HepG2 (cell line): ENCODE measurements around the gene PRDM15. TPM values are rescaled to one million over a fixed set of nuclear protein-coding genes. Genes with fewer than 3 reads are reported as not detected.

Experiments
- ATAC-seq: fragments of 200-7000 bp; cut with Tn5 transposase; 3 replicates; pipeline ENCODE4 v1.9.1; 2020; ENCODE audit warnings: mild to moderate bottlenecking, moderate library complexity
- BruUV-seq: library from RNA; stranded (reverse); fragments of 400-500 nt; replicated peaks from 2 replicates; lab custom pipeline; 2021; lab: Mats Ljungman, UMichigan
- CTCF ChIA-PET: fragments of 300-600 bp; formaldehyde crosslinking; extraction: SDS; loops from one replicate; lab custom pipeline; 2021; ENCODE audit warnings: low total read pairs, inconsistent platforms, low intra/inter-chr PET ratio; lab: Yijun Ruan, JAX
- POLR2A ChIA-PET: fragments of 350-600 bp; sonication (Branson Sonifier 250); formaldehyde crosslinking; loops from one replicate; lab custom pipeline; 2020; ENCODE audit warnings: antibody characterized with exemption, inconsistent platforms; lab: Yijun Ruan, JAX
- DNase-seq: peaks from one replicate; pipeline ENCODE4 v3.0.0-alpha.2; 2015; ENCODE audit warnings: low spot score
- FAIRE-seq: peaks from 3 replicates; lab custom pipeline; 2011; peaks lifted over from hg19 to GRCh38; lab: Jason Lieb, UNC
- H2AFZ ChIP-seq: one replicate; pipeline ENCODE4 v1.6.1; 2011; ENCODE audit warnings: low read length, inconsistent platforms
- H3K27ac ChIP-seq: fragments of 300-600 bp; 3 replicates; pipeline ENCODE4 v1.8.0; 2011; ENCODE audit warnings: mixed run types, mild to moderate bottlenecking, mixed read lengths, low read length, inconsistent platforms; ENCODE audit not compliant: insufficient read depth; ENCODE audit errors: extremely low read length
- H3K27me3 ChIP-seq, 2 experiments: fragments of 200-600 bp in 1 of 2; 2 replicates in 1 of 2; 3 replicates in 1 of 2; pipeline versions ENCODE4 v1.6.0 to v1.8.0; 2011; ENCODE audit warnings: low read length in 2 of 2, mild to moderate bottlenecking in 2 of 2, moderate library complexity in 2 of 2, inconsistent platforms in 1 of 2; ENCODE audit not compliant: insufficient read depth in 2 of 2, control insufficient read depth in 1 of 2
- H3K36me3 ChIP-seq, 2 experiments: fragments of 200-600 bp in 1 of 2; replicated peaks in 1 of 2; 2 replicates in 1 of 2; 3 replicates in 1 of 2; pipeline versions ENCODE4 v1.5.1 to v1.8.0; 2011; ENCODE audit warnings: low read length in 2 of 2, inconsistent platforms in 1 of 2; ENCODE audit not compliant: insufficient read depth in 2 of 2, control insufficient read depth in 1 of 2
- H3K4me1 ChIP-seq: 2 replicates; pipeline ENCODE4 v1.5.1; 2012; ENCODE audit warnings: low read length, inconsistent platforms; ENCODE audit not compliant: insufficient read depth
- H3K4me2 ChIP-seq: 2 replicates; pipeline ENCODE4 v1.6.0; 2011; ENCODE audit warnings: low read depth, low read length, inconsistent platforms
- H3K4me3 ChIP-seq, 3 experiments: fragments of 200-600 bp in 1 of 3; sonication (generic), shearing (Covaris generic) in 1 of 3; replicated peaks in 1 of 3; 2 replicates each; pipeline ENCODE4 v1.5.1; 2011 to 2016; ENCODE audit warnings: low read length in 3 of 3, inconsistent platforms in 2 of 3, low read depth in 2 of 3, mild to moderate bottlenecking in 2 of 3, control low read depth in 1 of 3, mixed read lengths in 1 of 3; ENCODE audit not compliant: insufficient read depth in 1 of 3
- H3K79me2 ChIP-seq: one replicate; pipeline ENCODE4 v1.6.1; 2011; ENCODE audit warnings: low read length, inconsistent platforms; ENCODE audit not compliant: insufficient read depth
- H3K9ac ChIP-seq: 2 replicates; pipeline ENCODE4 v1.6.0; 2011; ENCODE audit warnings: mild to moderate bottlenecking, low read depth, low read length, inconsistent platforms; ENCODE audit not compliant: insufficient read depth
- H3K9me3 ChIP-seq: 2 replicates; pipeline ENCODE4 v1.5.1; 2012; ENCODE audit warnings: mild to moderate bottlenecking, low read length
- H4K20me1 ChIP-seq: 2 replicates; pipeline ENCODE4 v1.6.0; 2011; ENCODE audit warnings: inconsistent platforms, mild to moderate bottlenecking, low read length, moderate library complexity; ENCODE audit not compliant: insufficient read depth
- EED ChIP-seq: sonication (generic); formaldehyde crosslinking; IDR thresholded peaks from 2 replicates; pipeline ENCODE4 v1.5.0; 2020; ENCODE audit warnings: mild to moderate bottlenecking, missing genetic modification reagents
- MEIS2 ChIP-seq: sonication (generic); formaldehyde crosslinking; IDR thresholded peaks from 2 replicates; pipeline ENCODE4 v1.9.0; 2021; ENCODE audit warnings: mild to moderate bottlenecking, missing genetic modification reagents
- SCMH1 ChIP-seq: sonication (generic); formaldehyde crosslinking; IDR thresholded peaks from 2 replicates; pipeline ENCODE4 v1.9.0; 2021; ENCODE audit warnings: missing genetic modification reagents, mild to moderate bottlenecking, borderline replicate concordance
- SNAPC2 ChIP-seq: sonication (generic); formaldehyde crosslinking; IDR thresholded peaks from 2 replicates; pipeline ENCODE4 v1.8.1; 2022; ENCODE audit warnings: mild to moderate bottlenecking, missing genetic modification reagents
- TCF7 ChIP-seq: sonication (generic); IDR thresholded peaks from 2 replicates; pipeline ENCODE4 v1.6.1; 2016; ENCODE audit warnings: antibody characterized with exemption, low read depth
- THAP11 ChIP-seq: IDR thresholded peaks from 2 replicates; pipeline ENCODE4 v1.6.1; 2016; ENCODE audit warnings: missing biosample characterization, missing genetic modification reagents
- ZNF550 ChIP-seq: sonication (generic); formaldehyde crosslinking; IDR thresholded peaks from 2 replicates; pipeline ENCODE4 v1.4.0; 2020; ENCODE audit warnings: mild to moderate bottlenecking, missing genetic modification reagents, borderline replicate concordance
- ZNF766 ChIP-seq: sonication (generic); formaldehyde crosslinking; IDR thresholded peaks from 2 replicates; pipeline ENCODE4 v1.5.0; 2020; ENCODE audit warnings: missing genetic modification reagents, borderline replicate concordance
- WGBS: methylation state at CpG from one replicate; pipeline ENCODE4 v1.1.6; 2017; ENCODE audit warnings: low lambda C conversion rate; 5-methylcytosine and 5-hydroxymethylcytosine counted together
- in situ Hi-C: cut with HindIII; loops from 2 replicates; pipeline ENCODE4 v1.10.0; 2017; ENCODE audit warnings: low pct_unique_long_range_greater_than_20kb; ENCODE audit not compliant: extremely low pct_ligation_motif_present
- intact Hi-C: fragments of 100-400 bp; cut with micrococcal nuclease; formaldehyde crosslinking; loops from one replicate; pipeline ENCODE4 v1.10.0; 2022; ENCODE audit not compliant: unreplicated experiment
- polyA plus RNA-seq, 8 experiments: library from polyadenylated mRNA; depleted of rRNA in 3 of 8; stranded (reverse) in 7 of 8; unstranded in 1 of 8; fragments of >200 nt; fragmentation: Illumina TruSeq in 4 of 8; extraction: Trizol in 4 of 8; gene quantifications; 2 replicates each; pipeline versions ENCODE4 v1.2.1 to v1.2.3, GENCODE V29; 2011 to 2016; ENCODE audit warnings: low read depth in 4 of 8, missing spikeins in 1 of 8, mixed read lengths in 1 of 8; ENCODE audit not compliant: insufficient read depth in 1 of 8
- total RNA-seq, 5 experiments: library from RNA; depleted of rRNA; stranded (reverse); fragments of >200 nt; fragmentation: Illumina TruSeq; extraction: Trizol; gene quantifications; 2 replicates each; pipeline ENCODE4 v1.2.3, GENCODE V29; 2016; ENCODE audit warnings: low read depth in 1 of 5
- TF ChIP-seq, protein P1 (sequence below): IDR thresholded peaks from 2 replicates; pipeline ENCODE4 v1.6.1; 2016; ENCODE audit warnings: low read depth, missing genetic modification reagents, missing compliant biosample characterization
- TF ChIP-seq, protein P2 (sequence below): sonication (generic); formaldehyde crosslinking; IDR thresholded peaks from 2 replicates; pipeline ENCODE4 v1.8.1; 2023; ENCODE audit warnings: mild to moderate bottlenecking, moderate library complexity, missing genetic modification reagents
- TF ChIP-seq, protein P3 (sequence below): sonication (generic); formaldehyde crosslinking; IDR thresholded peaks from 2 replicates; pipeline ENCODE4 v1.5.0; 2020; ENCODE audit warnings: mild to moderate bottlenecking, missing genetic modification reagents
- TF ChIP-seq, protein P4 (sequence below): sonication (generic); formaldehyde crosslinking; IDR thresholded peaks from 2 replicates; pipeline ENCODE4 v1.9.0; 2021; ENCODE audit warnings: missing genetic modification reagents, borderline replicate concordance

PRDM15 gene
- total and polyA plus RNA-seq, 2 of the 13 experiments (the other 11 are each of a cell fraction or from before 2014, with no cell fraction given): 4.0 to 6.9 TPM

DNA sequence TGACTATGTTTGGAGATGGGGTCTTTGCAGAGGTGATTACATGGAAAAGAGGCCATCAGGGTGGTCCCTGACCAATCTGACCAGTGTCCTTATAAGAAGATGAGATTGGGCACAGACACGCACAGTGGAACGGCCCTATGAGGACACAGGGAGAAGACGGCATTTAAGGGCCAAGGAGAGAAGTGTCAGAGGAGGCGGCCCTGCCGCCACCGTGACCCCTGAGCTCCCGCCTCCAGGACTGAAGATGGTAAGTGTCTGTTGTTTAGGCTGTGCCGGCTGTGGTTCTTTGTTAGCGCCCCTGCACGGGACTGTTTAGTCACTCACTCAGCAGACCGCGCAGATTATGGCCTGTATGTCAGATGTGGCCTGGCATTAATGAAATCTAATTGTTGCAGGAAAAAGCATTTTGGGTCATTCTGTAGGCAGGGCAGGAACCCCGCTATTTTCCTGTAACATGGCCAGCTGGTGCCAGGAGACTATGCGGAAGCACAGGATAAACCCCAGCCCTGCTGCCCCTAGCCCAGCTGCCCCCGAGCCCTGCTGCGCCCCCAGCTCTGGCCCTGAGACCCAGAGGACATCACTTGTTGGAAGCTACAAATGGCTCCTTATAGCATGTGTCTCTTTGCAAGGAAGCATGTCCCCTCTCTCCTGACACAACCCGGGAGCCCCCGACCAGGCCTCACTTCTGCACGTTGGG is 58.6 kb downstream of the PRDM15 start:
- Histone ChIP-seq H3K4me3 (no peak overlapping the region), H3K4me1 (no peaks in the 10 kb centered on the region), H3K27ac (no peak overlapping the region), H3K36me3 (peaks cover 0 to 8% of the 10 kb centered on the region in 2 experiments; a peak in 3 of 5 replicates), H3K27me3 (no peaks in the 10 kb centered on the region; a peak in 1 of 5 replicates), H3K4me2 (no peak overlapping the region), H3K79me2 (no peaks in the 10 kb centered on the region), H3K9ac (no peak overlapping the region), H4K20me1 (no peaks in the 10 kb centered on the region), H3K9me3 (no peaks in the 10 kb centered on the region), H2AFZ (no peak overlapping the region)
- ATAC-seq (no peak), FAIRE-seq (no peak), DNase-seq (no peak)
- ChIA-PET POLR2A (no interaction called here), CTCF (no interaction called here)
- 96% methylated on average over 16 of the region's 19 CpGs for WGBS
- in situ Hi-C loops: no loop called here
- no TSS peak for BruUV-seq
- intact Hi-C loops: no loop called here
- TF ChIP-seq, protein P1, sequence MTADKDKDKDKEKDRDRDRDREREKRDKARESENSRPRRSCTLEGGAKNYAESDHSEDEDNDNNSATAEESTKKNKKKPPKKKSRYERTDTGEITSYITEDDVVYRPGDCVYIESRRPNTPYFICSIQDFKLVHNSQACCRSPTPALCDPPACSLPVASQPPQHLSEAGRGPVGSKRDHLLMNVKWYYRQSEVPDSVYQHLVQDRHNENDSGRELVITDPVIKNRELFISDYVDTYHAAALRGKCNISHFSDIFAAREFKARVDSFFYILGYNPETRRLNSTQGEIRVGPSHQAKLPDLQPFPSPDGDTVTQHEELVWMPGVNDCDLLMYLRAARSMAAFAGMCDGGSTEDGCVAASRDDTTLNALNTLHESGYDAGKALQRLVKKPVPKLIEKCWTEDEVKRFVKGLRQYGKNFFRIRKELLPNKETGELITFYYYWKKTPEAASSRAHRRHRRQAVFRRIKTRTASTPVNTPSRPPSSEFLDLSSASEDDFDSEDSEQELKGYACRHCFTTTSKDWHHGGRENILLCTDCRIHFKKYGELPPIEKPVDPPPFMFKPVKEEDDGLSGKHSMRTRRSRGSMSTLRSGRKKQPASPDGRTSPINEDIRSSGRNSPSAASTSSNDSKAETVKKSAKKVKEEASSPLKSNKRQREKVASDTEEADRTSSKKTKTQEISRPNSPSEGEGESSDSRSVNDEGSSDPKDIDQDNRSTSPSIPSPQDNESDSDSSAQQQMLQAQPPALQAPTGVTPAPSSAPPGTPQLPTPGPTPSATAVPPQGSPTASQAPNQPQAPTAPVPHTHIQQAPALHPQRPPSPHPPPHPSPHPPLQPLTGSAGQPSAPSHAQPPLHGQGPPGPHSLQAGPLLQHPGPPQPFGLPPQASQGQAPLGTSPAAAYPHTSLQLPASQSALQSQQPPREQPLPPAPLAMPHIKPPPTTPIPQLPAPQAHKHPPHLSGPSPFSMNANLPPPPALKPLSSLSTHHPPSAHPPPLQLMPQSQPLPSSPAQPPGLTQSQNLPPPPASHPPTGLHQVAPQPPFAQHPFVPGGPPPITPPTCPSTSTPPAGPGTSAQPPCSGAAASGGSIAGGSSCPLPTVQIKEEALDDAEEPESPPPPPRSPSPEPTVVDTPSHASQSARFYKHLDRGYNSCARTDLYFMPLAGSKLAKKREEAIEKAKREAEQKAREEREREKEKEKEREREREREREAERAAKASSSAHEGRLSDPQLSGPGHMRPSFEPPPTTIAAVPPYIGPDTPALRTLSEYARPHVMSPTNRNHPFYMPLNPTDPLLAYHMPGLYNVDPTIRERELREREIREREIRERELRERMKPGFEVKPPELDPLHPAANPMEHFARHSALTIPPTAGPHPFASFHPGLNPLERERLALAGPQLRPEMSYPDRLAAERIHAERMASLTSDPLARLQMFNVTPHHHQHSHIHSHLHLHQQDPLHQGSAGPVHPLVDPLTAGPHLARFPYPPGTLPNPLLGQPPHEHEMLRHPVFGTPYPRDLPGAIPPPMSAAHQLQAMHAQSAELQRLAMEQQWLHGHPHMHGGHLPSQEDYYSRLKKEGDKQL (CRISPR knock-in tag): no peak
- TF ChIP-seq, protein P2, sequence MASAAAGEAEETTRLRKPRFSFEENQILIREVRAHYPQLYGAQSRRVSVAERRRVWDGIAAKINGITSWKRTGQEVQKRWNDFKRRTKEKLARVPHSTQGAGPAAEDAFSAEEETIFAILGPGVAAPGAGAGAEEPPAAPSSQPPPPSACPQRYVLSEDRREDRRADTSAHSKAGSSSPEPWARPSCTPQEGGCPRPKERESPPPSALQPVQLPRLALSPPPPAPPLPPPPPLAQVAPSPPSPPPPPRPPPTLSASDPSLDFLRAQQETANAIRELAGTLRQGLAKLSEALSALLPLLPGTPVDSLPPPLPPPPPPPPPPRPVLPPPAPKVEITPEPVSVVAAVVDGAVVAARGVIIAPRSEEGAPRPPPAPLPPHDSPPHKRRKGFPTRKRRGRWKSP (CRISPR knock-in tag): no peak
- TF ChIP-seq EED (no peak), MEIS2 (CRISPR knock-in tag) (no peak), ZNF550 (no peak), ZNF766 (CRISPR knock-in tag) (no peak), TCF7 (no peak), SCMH1 (CRISPR knock-in tag) (no peak), THAP11 (no peak), SNAPC2 (no peak)
- TF ChIP-seq, protein P3, sequence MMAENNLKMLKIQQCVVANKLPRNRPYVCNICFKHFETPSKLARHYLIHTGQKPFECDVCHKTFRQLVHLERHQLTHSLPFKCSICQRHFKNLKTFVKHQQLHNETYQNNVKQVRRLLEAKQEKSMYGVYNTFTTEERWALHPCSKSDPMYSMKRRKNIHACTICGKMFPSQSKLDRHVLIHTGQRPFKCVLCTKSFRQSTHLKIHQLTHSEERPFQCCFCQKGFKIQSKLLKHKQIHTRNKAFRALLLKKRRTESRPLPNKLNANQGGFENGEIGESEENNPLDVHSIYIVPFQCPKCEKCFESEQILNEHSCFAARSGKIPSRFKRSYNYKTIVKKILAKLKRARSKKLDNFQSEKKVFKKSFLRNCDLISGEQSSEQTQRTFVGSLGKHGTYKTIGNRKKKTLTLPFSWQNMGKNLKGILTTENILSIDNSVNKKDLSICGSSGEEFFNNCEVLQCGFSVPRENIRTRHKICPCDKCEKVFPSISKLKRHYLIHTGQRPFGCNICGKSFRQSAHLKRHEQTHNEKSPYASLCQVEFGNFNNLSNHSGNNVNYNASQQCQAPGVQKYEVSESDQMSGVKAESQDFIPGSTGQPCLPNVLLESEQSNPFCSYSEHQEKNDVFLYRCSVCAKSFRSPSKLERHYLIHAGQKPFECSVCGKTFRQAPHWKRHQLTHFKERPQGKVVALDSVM (CRISPR knock-in tag): no peak
- TF ChIP-seq, protein P4, sequence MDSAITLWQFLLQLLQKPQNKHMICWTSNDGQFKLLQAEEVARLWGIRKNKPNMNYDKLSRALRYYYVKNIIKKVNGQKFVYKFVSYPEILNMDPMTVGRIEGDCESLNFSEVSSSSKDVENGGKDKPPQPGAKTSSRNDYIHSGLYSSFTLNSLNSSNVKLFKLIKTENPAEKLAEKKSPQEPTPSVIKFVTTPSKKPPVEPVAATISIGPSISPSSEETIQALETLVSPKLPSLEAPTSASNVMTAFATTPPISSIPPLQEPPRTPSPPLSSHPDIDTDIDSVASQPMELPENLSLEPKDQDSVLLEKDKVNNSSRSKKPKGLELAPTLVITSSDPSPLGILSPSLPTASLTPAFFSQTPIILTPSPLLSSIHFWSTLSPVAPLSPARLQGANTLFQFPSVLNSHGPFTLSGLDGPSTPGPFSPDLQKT (CRISPR knock-in tag): no peak
